Body of pancreas (tissue), 4 donors: ENCODE measurements around the gene GIT1.

Experiments
- POLR2A ChIP-seq, 3 donors: fragments of 450-650 bp; IDR thresholded peaks; one replicate each; pipeline ENCODE4 v1.6.1; 2016; ENCODE audit warnings: antibody characterized with exemption in 3 of 3, mild to moderate bottlenecking in 2 of 3
- TF ChIP-seq, protein P1 (sequence below), 7 experiments: fragments of 450-650 bp in 4 of 7; fragments of 200-600 bp in 3 of 7; sonication (generic) in 3 of 7; IDR thresholded peaks; one replicate each; pipeline ENCODE4 v1.5.1; 2016 to 2019; ENCODE audit warnings: antibody characterized with exemption in 7 of 7

DNA sequence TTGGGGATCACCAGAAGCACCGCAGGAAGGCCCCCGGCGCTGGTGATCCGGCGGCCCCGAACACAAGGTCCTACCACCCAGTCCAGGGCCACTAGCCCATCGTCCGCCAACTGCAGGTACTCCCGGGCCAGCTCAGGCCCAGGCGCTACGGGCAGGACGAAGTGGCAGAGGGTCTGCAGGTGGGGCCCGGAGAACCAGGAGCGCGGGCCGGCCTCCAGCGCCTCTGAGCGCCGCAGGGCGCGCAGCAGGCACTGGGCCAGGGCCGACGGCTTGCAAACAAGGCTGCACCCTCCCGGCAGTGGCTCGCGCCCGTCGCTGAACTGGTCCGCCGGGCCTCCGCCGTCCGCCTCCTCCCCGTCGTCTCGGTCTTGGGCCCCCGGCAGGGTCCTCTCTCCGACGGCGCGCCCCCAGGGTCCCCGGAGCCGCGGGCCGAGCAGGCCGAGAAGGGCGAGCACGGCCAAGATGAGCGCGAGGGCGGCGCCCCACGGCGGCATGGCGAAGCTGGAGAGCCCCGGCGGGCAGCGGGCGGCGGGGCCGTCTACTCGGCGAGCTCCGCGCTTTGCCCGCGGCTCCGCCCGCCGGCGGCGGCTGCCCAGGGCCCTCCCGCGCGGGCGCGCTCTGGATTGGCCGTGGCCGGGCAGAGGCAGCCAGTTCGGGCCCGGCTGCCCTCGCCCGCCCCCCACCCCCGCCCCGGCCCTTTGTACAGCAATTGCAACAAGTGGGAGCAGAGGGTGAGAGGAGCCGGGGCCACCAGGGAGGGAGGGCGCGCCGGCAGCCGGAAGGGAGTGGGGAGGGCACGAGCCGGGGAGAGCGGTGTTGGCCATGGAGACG is 22.8 kb downstream of the GIT1 start, which contains the start of gene ABHD15:
- TF ChIP-seq, protein P1, sequence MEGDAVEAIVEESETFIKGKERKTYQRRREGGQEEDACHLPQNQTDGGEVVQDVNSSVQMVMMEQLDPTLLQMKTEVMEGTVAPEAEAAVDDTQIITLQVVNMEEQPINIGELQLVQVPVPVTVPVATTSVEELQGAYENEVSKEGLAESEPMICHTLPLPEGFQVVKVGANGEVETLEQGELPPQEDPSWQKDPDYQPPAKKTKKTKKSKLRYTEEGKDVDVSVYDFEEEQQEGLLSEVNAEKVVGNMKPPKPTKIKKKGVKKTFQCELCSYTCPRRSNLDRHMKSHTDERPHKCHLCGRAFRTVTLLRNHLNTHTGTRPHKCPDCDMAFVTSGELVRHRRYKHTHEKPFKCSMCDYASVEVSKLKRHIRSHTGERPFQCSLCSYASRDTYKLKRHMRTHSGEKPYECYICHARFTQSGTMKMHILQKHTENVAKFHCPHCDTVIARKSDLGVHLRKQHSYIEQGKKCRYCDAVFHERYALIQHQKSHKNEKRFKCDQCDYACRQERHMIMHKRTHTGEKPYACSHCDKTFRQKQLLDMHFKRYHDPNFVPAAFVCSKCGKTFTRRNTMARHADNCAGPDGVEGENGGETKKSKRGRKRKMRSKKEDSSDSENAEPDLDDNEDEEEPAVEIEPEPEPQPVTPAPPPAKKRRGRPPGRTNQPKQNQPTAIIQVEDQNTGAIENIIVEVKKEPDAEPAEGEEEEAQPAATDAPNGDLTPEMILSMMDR (IDR thresholded peaks at IDR 0.05): peak in 3 of 7 experiments; percentile 9 to 30 (median 18)
- TF ChIP-seq POLR2A (IDR thresholded peaks at IDR 0.05): peak; percentile 53 to 82 (median 70)
